Ovary (tissue), 3 donors: Measurements from ENCODE around the gene LYZ.

Experiments
- CTCF ChIP-seq, 3 donors: fragments of 450-650 bp in 2 of 3; fragments of 200-600 bp in 1 of 3; IDR thresholded peaks; one replicate each; pipeline versions ENCODE4 v1.5.1 to v1.8.0; 2016 to 2022; ENCODE audit warnings: antibody characterized with exemption in 3 of 3, mild to moderate bottlenecking in 1 of 3
- EP300 ChIP-seq: sonication (generic); formaldehyde crosslinking; IDR thresholded peaks from one replicate; pipeline ENCODE4 v1.6.1; 2017; ENCODE audit warnings: antibody characterized with exemption
- POLR2A ChIP-seq: fragments of 450-650 bp; IDR thresholded peaks from one replicate; pipeline ENCODE4 v1.6.1; 2017; ENCODE audit warnings: antibody characterized with exemption, mild to moderate bottlenecking, moderate library complexity
- donor health status: DM: no; HTN: no; CAD: no.

- TF ChIP-seq POLR2A (no peak), EP300 (no peak), CTCF (IDR thresholded peaks at IDR 0.05) (no peak)
Measured at GRCh38 chr12:69313209-69313608, 35.0 kb upstream of the LYZ start.
